NCI-H2029 (cell line): ENCODE measurements around the gene RBFA.
A peak's percentile ranks its signal among the peaks of the same experiment; 100 is the strongest.
"Not testable (repeated sequence)": the region's sequence is repeated elsewhere in the genome, so short reads cannot be mapped to it uniquely, and the experiment has no call there.

Experiments
- DNase-seq: peaks from one replicate; lab custom pipeline; 2025; lab: John Stamatoyannopoulos, UW

RBFA gene, protein sequence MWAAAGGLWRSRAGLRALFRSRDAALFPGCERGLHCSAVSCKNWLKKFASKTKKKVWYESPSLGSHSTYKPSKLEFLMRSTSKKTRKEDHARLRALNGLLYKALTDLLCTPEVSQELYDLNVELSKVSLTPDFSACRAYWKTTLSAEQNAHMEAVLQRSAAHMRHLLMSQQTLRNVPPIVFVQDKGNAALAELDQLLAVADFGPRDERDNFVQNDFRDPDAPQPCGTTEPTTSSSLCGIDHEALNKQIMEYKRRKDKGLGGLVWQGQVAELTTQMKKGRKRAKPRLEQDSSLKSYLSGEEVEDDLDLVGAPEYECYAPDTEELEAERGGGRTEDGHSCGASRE

GRCh38 chr18:80034068-80034851, at the start of gene RBFA:
Gene RBFA (plus strand): TSS chr18:80034434. CDS start chr18:80034496, 62 bp downstream.
- peak; percentile 90 for DNase-seq

- no peak for DNase-seq
Observed at GRCh38 chr18:79985172-79985571, 49.1 kb upstream of the RBFA start.

DNA sequence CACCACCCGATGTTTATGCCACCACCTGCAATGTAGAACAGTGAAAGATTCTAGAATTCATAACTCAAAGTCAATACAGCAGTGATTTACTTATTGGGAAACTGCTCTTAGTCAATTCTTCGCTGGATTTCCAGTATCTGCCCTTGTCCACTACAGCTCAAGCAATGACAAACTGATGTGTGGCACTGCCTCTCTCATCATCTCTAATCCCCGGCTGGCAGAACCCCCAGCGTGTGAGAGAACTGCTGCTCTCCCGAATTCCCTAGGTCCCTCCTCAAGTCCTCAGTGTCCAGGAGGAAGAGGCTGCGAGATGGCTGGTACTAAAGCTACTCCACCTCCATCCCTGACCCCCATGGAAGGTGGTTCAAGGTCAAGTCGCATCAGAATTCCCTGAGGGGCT, 47.5 kb upstream of the RBFA start:
- no peak for DNase-seq

- DNase-seq, result no peak
Observed at GRCh38 chr18:79987566-79987965, 46.7 kb upstream of the RBFA start.

DNA sequence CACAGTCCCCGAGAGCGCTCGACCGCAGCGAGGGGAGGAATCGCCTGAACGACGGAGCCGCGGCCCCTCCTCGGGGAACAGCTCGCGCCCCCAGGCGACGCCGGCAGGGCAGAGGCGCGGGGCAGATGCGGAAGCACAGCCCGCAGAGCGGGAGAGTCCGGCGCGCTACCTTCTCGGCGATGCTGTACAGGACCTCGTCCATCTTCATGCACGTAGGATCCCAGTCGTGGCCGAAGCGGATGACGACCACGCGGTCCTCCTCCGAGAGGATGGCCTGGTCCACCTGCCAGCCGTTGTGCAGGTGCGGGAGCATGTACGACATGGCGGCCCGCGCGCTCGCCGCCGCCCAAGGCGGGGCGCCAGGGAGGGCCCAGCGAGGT, 46.2 kb upstream of the RBFA start:
- no peak for DNase-seq

DNA sequence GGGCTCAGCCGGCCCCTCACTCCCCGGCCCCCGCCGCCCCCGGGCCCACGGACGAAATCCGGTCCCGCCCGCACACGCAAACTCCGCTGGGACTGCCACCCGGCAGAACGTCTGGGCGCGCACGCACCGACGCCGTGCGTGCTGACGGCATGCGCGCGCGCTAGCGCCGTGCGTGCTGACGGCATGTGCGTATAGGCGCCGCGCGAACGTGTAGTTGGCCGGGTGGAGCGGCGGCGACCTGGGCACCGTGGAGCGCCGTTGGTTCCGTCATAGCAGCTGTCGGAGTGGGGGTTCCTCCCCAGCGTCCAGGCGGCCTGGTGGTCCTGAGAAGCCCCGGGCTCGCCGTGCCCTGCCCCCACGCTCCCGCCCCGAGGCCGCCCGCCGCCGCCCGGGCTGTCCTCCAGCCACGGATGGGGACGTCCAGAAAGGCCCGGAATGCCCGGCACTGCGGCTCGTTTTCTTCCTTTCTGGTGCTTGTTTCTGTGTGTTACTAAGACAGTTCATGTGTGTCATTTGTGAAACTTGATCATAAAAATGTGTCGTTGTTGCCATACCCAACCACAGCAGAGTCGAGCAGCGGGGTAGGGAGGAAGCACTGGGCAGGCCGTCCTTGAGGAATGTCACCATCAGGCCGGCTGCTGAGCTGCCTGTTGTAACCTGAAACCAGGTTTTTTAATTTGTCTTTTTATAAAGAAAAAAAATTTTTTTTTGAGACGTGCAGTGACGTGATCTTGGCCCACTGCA, 45.6 kb upstream of the RBFA start, which contains the start of gene TXNL4A:
Gene TXNL4A, minus strand, starts transcription at position 113 of the 744 bp plus-strand sequence. CDS start 171 bp downstream, outside the sequence.
- DNase-seq, result peak; percentile 52

GRCh38 chr18:79989195-79989497, 45.1 kb upstream of the RBFA start:
- no peak for DNase-seq

DNA sequence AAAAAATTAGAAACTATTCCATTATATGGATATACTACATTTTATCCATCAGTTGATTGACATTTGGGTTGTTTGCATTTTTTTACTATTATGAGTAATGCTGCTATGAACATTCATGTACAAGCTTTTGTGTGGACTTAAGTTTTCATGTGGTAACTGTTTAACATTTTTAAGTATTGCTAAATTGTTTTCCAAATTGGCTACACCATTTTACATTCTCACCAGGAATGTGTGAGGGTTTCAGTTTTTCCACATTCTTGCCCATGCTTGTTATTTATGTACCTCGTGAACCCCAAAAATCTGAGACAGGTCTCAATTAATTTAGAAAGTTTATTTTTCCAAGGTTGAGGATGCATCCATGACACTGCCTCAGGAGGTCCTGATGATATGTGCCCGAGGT, 42.7 kb upstream of the RBFA start:
- DNase-seq, result no peak

GRCh38 chr18:79999701-80000100, 34.5 kb upstream of the RBFA start:
- DNase-seq, result not testable (repeated sequence)

GRCh38 chr18:80000877-80001276, 33.4 kb upstream of the RBFA start:
- no peak for DNase-seq

DNA sequence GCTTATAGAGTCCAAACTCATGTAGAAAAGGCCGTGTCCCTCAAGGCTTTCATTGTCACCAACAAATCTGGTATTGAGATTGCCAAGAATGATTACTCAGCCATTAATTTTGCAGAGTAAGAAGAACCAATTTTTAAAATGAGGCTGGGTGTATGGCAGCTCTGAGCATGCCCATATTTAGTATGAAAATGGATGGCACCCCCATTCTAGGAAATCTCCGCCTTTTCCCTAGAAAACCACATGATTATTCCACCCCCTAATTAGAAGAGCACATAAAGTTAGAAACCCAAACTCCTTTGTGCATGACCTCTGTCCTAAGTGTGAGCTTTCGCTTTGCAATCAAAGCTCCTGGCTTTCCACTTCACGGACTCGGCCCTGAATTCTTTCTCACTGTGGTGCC, 31.8 kb upstream of the RBFA start:
- no peak for DNase-seq

DNA sequence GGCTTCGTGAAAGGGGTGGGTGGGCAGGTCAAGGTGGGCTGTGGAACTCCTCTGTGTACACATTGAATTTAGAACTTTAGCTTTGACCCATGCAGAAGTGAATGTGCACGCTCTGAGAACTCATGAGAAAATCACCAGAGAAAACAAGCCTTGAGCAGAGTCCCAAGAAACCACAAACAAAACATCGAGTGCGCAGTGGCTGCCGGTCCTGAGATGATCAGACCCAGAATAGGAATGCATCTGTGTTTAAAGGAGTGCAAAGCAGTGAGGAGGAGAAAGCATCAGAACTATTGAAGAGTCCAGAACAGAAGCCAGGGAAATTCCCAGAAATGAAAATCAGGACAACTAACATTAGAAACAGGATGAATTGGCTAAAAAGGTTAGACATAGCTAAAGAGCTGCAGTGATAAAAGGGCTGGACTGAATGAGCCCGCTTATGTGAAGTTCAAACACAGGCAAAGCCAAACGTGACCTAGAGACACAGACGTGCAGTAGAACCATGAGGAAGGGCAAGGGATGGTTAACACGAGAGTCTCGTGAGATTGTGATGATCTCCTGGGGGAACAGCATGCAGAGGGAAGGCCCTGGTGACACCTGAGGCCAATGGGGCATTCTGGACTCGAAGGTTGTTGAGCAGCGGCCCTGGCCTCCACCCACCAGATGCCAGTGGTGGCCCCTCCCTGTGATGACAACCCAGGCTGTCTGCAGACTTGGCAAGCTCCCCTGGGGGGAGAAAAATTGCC, 29.5 kb upstream of the RBFA start:
- no peak for DNase-seq

- DNase-seq, result no peak
Observed at GRCh38 chr18:80006724-80007123, 27.5 kb upstream of the RBFA start.

GRCh38 chr18:80009661-80010550, 24.3 kb upstream of the RBFA start:
- no peak for DNase-seq

DNA sequence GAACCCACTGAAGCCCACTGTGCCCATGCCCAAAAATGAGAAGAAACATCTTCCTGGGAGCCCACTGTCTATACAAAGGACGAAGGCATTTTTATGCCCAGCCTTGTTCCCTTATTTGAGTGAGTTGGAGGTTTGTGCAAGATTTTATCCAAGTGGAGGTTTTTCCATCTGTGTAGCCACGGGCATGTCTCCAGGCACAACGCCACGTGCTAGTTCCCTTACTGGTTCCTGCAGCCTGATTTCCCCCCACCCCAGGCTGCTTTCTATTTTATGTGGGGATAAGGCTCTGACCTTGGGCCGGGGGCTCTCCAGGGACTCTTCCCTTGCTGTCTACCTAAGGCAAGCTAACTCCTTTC, 23.7 kb upstream of the RBFA start:
- no peak for DNase-seq

- DNase-seq, result not testable (repeated sequence)
Observed at GRCh38 chr18:80011496-80012137, 22.6 kb upstream of the RBFA start.

DNA sequence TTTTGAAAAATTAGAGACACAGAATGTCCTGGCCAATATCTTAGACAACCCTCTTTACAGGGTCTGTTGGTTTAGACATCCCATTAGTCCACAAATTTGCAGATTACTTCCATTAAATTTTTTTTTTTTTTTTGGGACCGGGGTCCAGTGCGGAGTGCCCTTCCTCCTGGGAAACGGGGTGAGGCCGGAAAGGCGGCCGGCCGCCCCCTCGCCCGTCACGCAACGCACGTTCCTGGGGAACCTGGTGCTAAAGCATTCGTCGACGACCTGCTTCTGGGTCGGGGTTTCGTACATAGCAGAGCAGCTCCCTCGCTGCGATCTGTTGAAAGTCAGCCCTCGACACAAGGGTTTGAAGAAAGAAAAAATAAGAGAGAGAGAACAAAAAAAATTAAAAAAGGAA, 21.5 kb upstream of the RBFA start:
- DNase-seq, result no peak

DNA sequence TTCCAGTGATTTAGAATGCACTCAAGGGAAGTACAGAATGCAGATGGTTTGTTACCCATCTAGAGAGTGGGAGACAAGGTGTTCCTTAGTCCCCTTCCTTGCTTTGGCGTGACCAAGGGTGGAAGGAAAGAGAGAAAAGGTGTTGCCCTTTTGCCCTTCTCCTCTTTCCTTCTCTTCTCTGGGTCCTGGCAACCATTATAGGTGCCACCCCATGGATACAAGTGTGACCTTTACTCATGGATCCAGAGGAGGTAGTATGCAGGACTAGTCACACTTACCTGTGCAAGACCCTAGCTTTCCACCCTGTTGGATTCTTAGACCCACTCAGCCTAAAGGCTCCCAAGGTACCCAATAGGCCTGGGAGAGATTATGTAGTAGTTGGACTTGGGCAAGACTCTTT, 11.6 kb upstream of the RBFA start:
- no peak for DNase-seq

DNA sequence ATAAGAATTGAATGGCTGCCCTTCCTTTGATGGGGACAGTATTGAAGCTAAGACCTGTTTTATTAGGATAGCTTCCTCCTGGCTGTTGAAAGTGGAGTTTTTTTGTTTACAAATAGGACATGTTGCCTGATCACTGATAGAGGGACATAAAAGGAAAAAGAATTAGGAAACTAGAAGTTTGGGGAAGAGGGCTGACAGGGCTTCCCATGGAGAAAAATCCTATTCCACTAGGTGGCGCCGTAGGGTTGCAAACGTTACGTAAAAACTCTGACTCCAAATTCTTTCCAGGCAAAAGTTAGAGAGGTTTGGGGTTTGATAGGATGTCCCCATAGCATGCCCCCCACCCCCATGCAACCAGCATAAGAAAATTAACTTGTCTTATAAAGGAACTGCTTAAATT, 11.1 kb upstream of the RBFA start:
- no peak for DNase-seq

DNA sequence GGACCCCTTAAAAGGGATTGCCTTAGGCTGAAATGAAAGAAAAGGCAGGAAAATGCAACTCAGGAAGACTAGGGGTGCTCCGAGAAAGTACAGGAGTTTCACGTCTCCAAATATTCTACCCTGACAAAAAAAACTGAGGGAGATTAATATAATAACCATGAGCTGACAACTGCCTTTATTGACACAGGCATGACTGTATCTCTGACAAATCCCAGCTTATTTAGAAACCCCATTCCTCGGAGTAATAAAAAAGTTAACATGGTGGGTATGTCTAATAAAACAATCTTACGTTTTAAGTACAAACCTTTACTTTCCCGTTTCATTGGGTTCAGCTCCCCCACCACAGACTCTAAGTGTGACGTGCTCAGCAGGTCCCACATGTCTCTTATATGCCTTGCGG, 7.9 kb upstream of the RBFA start:
- no peak for DNase-seq

GRCh38 chr18:80027719-80028118, 6.5 kb upstream of the RBFA start:
- not testable (repeated sequence) for DNase-seq
